GM18909 (cell line): ENCODE data around the gene TRPM8.
A peak's percentile ranks its signal among the peaks of the same experiment; 100 is the strongest.

Experiments used
- ATAC-seq: cut with Tn5 transposase; IDR thresholded peaks from one replicate; pipeline ENCODE4 v1.9.1; 2021; ENCODE audit warnings: mild to moderate bottlenecking; ENCODE audit not compliant: unreplicated experiment, poor library complexity

TRPM8 gene

GRCh38 chr2:233972941-233973575, 55.9 kb downstream of the TRPM8 start:
- ATAC-seq, result no peak

- ATAC-seq, result no peak
These were observed 56.6 kb downstream of the TRPM8 start for GRCh38 chr2:233973786-233974185.

GRCh38 chr2:233974530-233975071, 57.4 kb downstream of the TRPM8 start:
- no peak for ATAC-seq

- no peak for ATAC-seq
These were observed 58.9 kb downstream of the TRPM8 start for GRCh38 chr2:233976087-233976486.

- ATAC-seq, result no peak
These were observed 59.6 kb downstream of the TRPM8 start for GRCh38 chr2:233976690-233977294.

GRCh38 chr2:233977296-233977837, 60.2 kb downstream of the TRPM8 start:
- no peak for ATAC-seq

GRCh38 chr2:233979748-233980147, 62.6 kb downstream of the TRPM8 start:
- no peak for ATAC-seq

GRCh38 chr2:233980955-233981561, 63.9 kb downstream of the TRPM8 start:
- no peak for ATAC-seq

- ATAC-seq, result no peak
These were observed 64.6 kb downstream of the TRPM8 start for GRCh38 chr2:233981574-233982420.

GRCh38 chr2:233982421-233983121, 65.4 kb downstream of the TRPM8 start:
- no peak for ATAC-seq

GRCh38 chr2:233983445-233983844, 66.3 kb downstream of the TRPM8 start:
- no peak for ATAC-seq

- no peak for ATAC-seq
These were observed 71.4 kb downstream of the TRPM8 start for GRCh38 chr2:233988581-233988980.

GRCh38 chr2:233989221-233989858, 72.2 kb downstream of the TRPM8 start:
- no peak for ATAC-seq

GRCh38 chr2:233990261-233990798, 73.2 kb downstream of the TRPM8 start:
- ATAC-seq, result peak; percentile 72

- no peak for ATAC-seq
These were observed 74.0 kb downstream of the TRPM8 start for GRCh38 chr2:233991196-233991595.

- ATAC-seq, result no peak
These were observed 75.5 kb downstream of the TRPM8 start for GRCh38 chr2:233992513-233993217.

- no peak for ATAC-seq
These were observed 76.3 kb downstream of the TRPM8 start for GRCh38 chr2:233993461-233993860.

- no peak for ATAC-seq
These were observed 77.0 kb downstream of the TRPM8 start for GRCh38 chr2:233994151-233994550.
